HepG2 (cell line): ENCODE measurements around the gene CHN2. TPM values are rescaled to one million over a fixed set of nuclear protein-coding genes. Genes with fewer than 3 reads are reported as not detected.
A peak's percentile ranks its signal among the peaks of the same experiment; 100 is the strongest.

Source experiments
- CBX5 ChIP-seq: sonication (generic); formaldehyde crosslinking; IDR thresholded peaks from 2 replicates; pipeline ENCODE4 v1.4.0; 2020; ENCODE audit warnings: missing genetic modification reagents, borderline replicate concordance
- CEBPB ChIP-seq: IDR thresholded peaks from 2 replicates; pipeline ENCODE4 v1.6.1; 2011; ENCODE audit warnings: low read depth, low read length, improper control_type of control experiment, borderline replicate concordance
- FOXK1 ChIP-seq: sonication (generic); formaldehyde crosslinking; IDR thresholded peaks from 2 replicates; pipeline ENCODE4 v1.4.0; 2020; ENCODE audit warnings: low read depth, missing genetic modification reagents, borderline replicate concordance
- GPN1 ChIP-seq: sonication (generic); formaldehyde crosslinking; IDR thresholded peaks from 2 replicates; pipeline ENCODE4 v1.5.1; 2020; ENCODE audit warnings: missing genetic modification reagents, borderline replicate concordance
- GTF2F1 ChIP-seq: fragments of 150-350 bp; IDR thresholded peaks from 2 replicates; pipeline ENCODE4 v1.6.1; 2014; ENCODE audit warnings: low read length
- HOXA9 ChIP-seq: sonication (generic); formaldehyde crosslinking; IDR thresholded peaks from 2 replicates; pipeline ENCODE4 v1.8.1; 2022; ENCODE audit warnings: missing genetic modification reagents, mild to moderate bottlenecking, moderate library complexity, borderline replicate concordance
- IRX3 ChIP-seq: sonication (generic); formaldehyde crosslinking; IDR thresholded peaks from 2 replicates; pipeline ENCODE4 v1.8.1; 2023; ENCODE audit warnings: mild to moderate bottlenecking, low read depth, missing genetic modification reagents, borderline replicate concordance
- MBD4 ChIP-seq: IDR thresholded peaks from 2 replicates; pipeline ENCODE4 v1.6.1; 2012; ENCODE audit warnings: low read length, inconsistent platforms, borderline replicate concordance
- ONECUT2 ChIP-seq: sonication (generic); formaldehyde crosslinking; IDR thresholded peaks from 2 replicates; pipeline ENCODE4 v1.4.0; 2020; ENCODE audit warnings: missing genetic modification reagents
- PATZ1 ChIP-seq: sonication (generic); formaldehyde crosslinking; IDR thresholded peaks from 2 replicates; pipeline ENCODE4 v1.4.0; 2020; ENCODE audit warnings: missing genetic modification reagents
- SMAD1 ChIP-seq: sonication (generic); formaldehyde crosslinking; IDR thresholded peaks from 2 replicates; pipeline ENCODE4 v1.4.0; 2020; ENCODE audit warnings: missing genetic modification reagents, low read depth, mild to moderate bottlenecking, borderline replicate concordance
- SOX6 ChIP-seq, 2 experiments: fragments of 450-650 bp in 1 of 2; sonication (generic) in 1 of 2; formaldehyde crosslinking in 1 of 2; IDR thresholded peaks; 2 replicates each; pipeline versions ENCODE4 v1.4.0 to v1.6.1; 2017 to 2020; ENCODE audit warnings: antibody characterized with exemption in 1 of 2, mild to moderate bottlenecking in 1 of 2, missing genetic modification reagents in 1 of 2
- TRIM22 ChIP-seq: fragments of 450-650 bp; IDR thresholded peaks from 2 replicates; pipeline ENCODE4 v1.6.1; 2017
- YEATS4 ChIP-seq: sonication (generic); formaldehyde crosslinking; IDR thresholded peaks from 2 replicates; pipeline ENCODE4 v1.4.0; 2020; ENCODE audit warnings: missing genetic modification reagents, borderline replicate concordance
- ZNF205 ChIP-seq: IDR thresholded peaks from 2 replicates; pipeline ENCODE4 v1.6.1; 2018; ENCODE audit warnings: missing biosample characterization, missing genetic modification reagents
- ZNF768 ChIP-seq: sonication (generic); formaldehyde crosslinking; IDR thresholded peaks from 2 replicates; pipeline ENCODE4 v1.4.0; 2020; ENCODE audit warnings: missing genetic modification reagents
- polyA plus RNA-seq, 8 experiments: library from polyadenylated mRNA; depleted of rRNA in 3 of 8; stranded (reverse) in 7 of 8; unstranded in 1 of 8; fragments of >200 nt; fragmentation: Illumina TruSeq in 4 of 8; extraction: Trizol in 4 of 8; gene quantifications; 2 replicates each; pipeline versions ENCODE4 v1.2.1 to v1.2.3, GENCODE V29; 2011 to 2016; ENCODE audit warnings: low read depth in 4 of 8, missing spikeins in 1 of 8, mixed read lengths in 1 of 8; ENCODE audit not compliant: insufficient read depth in 1 of 8
- total RNA-seq, 5 experiments: library from RNA; depleted of rRNA; stranded (reverse); fragments of >200 nt; fragmentation: Illumina TruSeq; extraction: Trizol; gene quantifications; 2 replicates each; pipeline ENCODE4 v1.2.3, GENCODE V29; 2016; ENCODE audit warnings: low read depth in 1 of 5
- TF ChIP-seq, protein P1 (sequence below): IDR thresholded peaks from 2 replicates; pipeline ENCODE4 v1.6.1; 2016; ENCODE audit warnings: missing genetic modification reagents, missing compliant biosample characterization
- TF ChIP-seq, protein P2 (sequence below): sonication (generic); formaldehyde crosslinking; IDR thresholded peaks from 2 replicates; pipeline ENCODE4 v1.4.0; 2020; ENCODE audit warnings: missing genetic modification reagents
- TF ChIP-seq, protein P3 (sequence below): sonication (generic); formaldehyde crosslinking; IDR thresholded peaks from 2 replicates; pipeline ENCODE4 v1.9.0; 2021; ENCODE audit warnings: missing genetic modification reagents, mild to moderate bottlenecking, borderline replicate concordance

The CHN2 gene
- total and polyA plus RNA-seq, 2 of the 13 experiments (the other 11 are each of a cell fraction or from before 2014, with no cell fraction given): 23.5 to 30.5 TPM

GRCh38 chr7:29449569-29450260, 255.1 kb downstream of the CHN2 start (continued):
- TF ChIP-seq TRIM22 (no peak), SOX6 (IDR thresholded peaks at IDR 0.05) (no peak), SOX6 (CRISPR knock-in tag; IDR thresholded peaks at IDR 0.05) (peak; percentile 67), ONECUT2 (CRISPR knock-in tag) (no peak), FOXK1 (peak; percentile 10; the same call in 1 of the 2 replicates), SMAD1 (CRISPR knock-in tag) (no peak), MBD4 (no peak), CEBPB (peak; percentile 16; the same call in 1 of the 2 replicates), GTF2F1 (no peak), GPN1 (CRISPR knock-in tag) (no peak), ZNF768 (CRISPR knock-in tag) (no peak), ZNF205 (0 out of 2 replicates have a peak, but pooled peaks have one; percentile 55), IRX3 (CRISPR knock-in tag) (no peak), CBX5 (CRISPR knock-in tag) (no peak), YEATS4 (no peak), PATZ1 (CRISPR knock-in tag) (0 out of 2 replicates have a peak, but pooled peaks have one; percentile 10), HOXA9 (CRISPR knock-in tag) (no peak)
- TF ChIP-seq, protein P1, sequence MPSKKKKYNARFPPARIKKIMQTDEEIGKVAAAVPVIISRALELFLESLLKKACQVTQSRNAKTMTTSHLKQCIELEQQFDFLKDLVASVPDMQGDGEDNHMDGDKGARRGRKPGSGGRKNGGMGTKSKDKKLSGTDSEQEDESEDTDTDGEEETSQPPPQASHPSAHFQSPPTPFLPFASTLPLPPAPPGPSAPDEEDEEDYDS (CRISPR knock-in tag): no peak
- TF ChIP-seq, protein P2, sequence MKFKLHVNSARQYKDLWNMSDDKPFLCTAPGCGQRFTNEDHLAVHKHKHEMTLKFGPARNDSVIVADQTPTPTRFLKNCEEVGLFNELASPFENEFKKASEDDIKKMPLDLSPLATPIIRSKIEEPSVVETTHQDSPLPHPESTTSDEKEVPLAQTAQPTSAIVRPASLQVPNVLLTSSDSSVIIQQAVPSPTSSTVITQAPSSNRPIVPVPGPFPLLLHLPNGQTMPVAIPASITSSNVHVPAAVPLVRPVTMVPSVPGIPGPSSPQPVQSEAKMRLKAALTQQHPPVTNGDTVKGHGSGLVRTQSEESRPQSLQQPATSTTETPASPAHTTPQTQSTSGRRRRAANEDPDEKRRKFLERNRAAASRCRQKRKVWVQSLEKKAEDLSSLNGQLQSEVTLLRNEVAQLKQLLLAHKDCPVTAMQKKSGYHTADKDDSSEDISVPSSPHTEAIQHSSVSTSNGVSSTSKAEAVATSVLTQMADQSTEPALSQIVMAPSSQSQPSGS (CRISPR knock-in tag): peak; percentile 38; the same call in 1 of the 2 replicates
- TF ChIP-seq, protein P3, sequence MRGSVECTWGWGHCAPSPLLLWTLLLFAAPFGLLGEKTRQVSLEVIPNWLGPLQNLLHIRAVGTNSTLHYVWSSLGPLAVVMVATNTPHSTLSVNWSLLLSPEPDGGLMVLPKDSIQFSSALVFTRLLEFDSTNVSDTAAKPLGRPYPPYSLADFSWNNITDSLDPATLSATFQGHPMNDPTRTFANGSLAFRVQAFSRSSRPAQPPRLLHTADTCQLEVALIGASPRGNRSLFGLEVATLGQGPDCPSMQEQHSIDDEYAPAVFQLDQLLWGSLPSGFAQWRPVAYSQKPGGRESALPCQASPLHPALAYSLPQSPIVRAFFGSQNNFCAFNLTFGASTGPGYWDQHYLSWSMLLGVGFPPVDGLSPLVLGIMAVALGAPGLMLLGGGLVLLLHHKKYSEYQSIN (CRISPR knock-in tag): no peak
